22Rv1 (cell line): ENCODE measurements around the gene KCNQ1OT1.

Source experiments
- H3K27ac ChIP-seq: fragments of 450-650 bp; 2 replicates; pipeline ENCODE4 v1.5.1; 2017
- CTCF ChIP-seq: fragments of 450-650 bp; IDR thresholded peaks from 2 replicates; pipeline ENCODE4 v1.5.1; 2017; ENCODE audit warnings: mild to moderate bottlenecking
- ZFX ChIP-seq: fragments of 450-650 bp; IDR thresholded peaks from 2 replicates; pipeline ENCODE4 v1.6.1; 2017; ENCODE audit warnings: antibody characterized with exemption, borderline replicate concordance

Gene KCNQ1OT1

GRCh38 chr11:2569731-2570210, 130.0 kb downstream of the KCNQ1OT1 start:
- no peak overlapping the region for H3K27ac ChIP-seq
- TF ChIP-seq CTCF (no peak), ZFX (no peak)

- H3K27ac ChIP-seq, result no peak overlapping the region
- TF ChIP-seq CTCF, result no peak
- TF ChIP-seq ZFX, result no peak
Observed at GRCh38 chr11:2569321-2569721, 130.5 kb downstream of the KCNQ1OT1 start.

DNA sequence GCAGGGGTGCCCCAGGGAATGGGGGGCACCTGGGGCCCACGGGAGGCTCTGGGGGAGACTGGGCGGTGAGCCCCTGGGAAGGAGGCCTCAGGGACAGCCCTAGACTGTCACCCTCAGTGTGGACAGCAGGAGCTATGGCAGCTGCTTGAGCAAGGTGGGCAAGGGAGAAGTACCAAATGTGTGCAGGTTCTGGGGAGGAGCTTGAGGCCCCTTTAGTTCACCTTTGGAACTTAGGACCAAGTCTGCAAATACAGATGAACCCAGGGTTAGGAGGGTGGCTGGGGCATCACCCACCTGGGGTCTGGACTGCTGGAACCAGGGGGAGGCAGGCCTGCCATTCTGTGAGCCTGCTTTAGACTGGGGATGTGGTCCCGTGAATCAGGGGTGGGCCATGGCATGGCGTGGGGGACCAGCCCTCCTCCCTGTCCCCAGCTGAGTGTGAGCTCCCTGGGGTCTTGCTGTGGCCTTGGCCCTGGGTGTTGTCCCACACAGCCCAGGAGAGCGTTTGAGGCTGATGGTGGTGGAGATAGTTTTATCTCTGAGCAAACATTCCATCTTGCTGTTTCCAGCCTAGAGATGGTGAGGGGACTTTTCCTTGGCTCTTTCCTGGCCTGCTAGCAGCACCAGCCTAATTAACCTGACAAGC, 132.6 kb downstream of the KCNQ1OT1 start:
- TF ChIP-seq CTCF (no peak), ZFX (no peak)
- H3K27ac ChIP-seq, result no peak overlapping the region

- no peak overlapping the region for H3K27ac ChIP-seq
- no peak for TF ChIP-seq ZFX
- no peak for TF ChIP-seq CTCF
Observed at GRCh38 chr11:2566223-2567025, 133.4 kb downstream of the KCNQ1OT1 start.

DNA sequence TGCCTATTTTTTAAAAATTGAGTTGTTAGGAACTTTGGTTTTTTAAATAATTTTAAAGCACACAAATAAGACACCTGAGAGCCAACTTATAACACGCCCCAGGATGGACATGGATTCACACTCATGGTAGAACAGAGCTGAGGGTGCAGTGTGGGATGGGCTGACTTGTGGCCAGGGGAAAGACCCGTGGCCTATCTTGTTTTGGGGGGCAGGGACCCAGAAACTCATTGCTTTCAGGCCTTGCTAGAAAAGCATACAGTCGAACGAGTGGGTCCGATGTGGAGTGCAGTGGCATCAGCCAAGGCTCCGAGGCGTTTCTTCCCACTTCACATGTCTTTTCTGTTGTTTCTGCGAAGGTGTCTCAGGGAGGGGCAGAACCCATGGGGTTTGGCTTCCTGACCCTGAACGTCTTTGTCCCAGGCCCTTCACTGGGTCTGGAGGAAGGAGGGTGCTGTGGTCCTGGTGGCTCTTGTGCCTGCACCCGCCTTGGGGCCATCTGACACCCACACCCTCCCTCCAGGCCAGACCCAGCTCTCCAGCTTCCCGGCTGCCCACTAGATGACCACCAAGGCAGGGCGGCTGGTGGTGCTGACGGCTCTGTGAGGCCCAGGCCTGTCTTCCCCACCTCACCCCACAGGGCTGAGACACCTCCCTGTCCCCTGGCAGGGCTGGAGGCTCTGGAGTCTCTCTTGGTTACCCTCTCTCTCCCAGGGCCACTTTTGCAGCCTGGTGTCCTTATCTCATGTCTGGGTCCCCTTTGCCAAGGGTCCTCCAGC, 134.2 kb downstream of the KCNQ1OT1 start:
- H3K27ac ChIP-seq, result no peak overlapping the region
- TF ChIP-seq ZFX, result no peak
- TF ChIP-seq CTCF, result no peak

- TF ChIP-seq ZFX (no peak), CTCF (no peak)
- H3K27ac ChIP-seq, result no peak overlapping the region
Observed at GRCh38 chr11:2564588-2565425, 135.0 kb downstream of the KCNQ1OT1 start.
